HuH-7.5 (cell line): ENCODE measurements around the gene DDX51.
"Not testable (repeated sequence)": the region's sequence is repeated elsewhere in the genome, so short reads cannot be mapped to it uniquely, and the experiment has no call there.

Experiments
- DNase-seq: peaks from one replicate; pipeline ENCODE4 v3.0.0; 2011; ENCODE audit warnings: low spot score

Gene DDX51

GRCh38 chr12:132154941-132155770 lies 11.0 kb upstream of the DDX51 start:
- DNase-seq = no peak

GRCh38 chr12:132154341-132154761 lies 10.2 kb upstream of the DDX51 start:
- no peak for DNase-seq

GRCh38 chr12:132153501-132154340 lies 9.6 kb upstream of the DDX51 start:
- DNase-seq = peak; percentile 93

GRCh38 chr12:132152953-132153352 lies 8.8 kb upstream of the DDX51 start:
- DNase-seq = no peak

- no peak for DNase-seq
Observed at GRCh38 chr12:132152411-132152821, 8.3 kb upstream of the DDX51 start.

GRCh38 chr12:132151766-132152410 lies 7.8 kb upstream of the DDX51 start:
- DNase-seq = no peak

GRCh38 chr12:132151145-132151765 lies 7.1 kb upstream of the DDX51 start:
- DNase-seq = no peak

- DNase-seq = no peak
Observed at GRCh38 chr12:132150780-132151144, 6.6 kb upstream of the DDX51 start.

GRCh38 chr12:132149526-132149925 lies 5.4 kb upstream of the DDX51 start:
- DNase-seq = not testable (repeated sequence)

GRCh38 chr12:132148368-132149045 lies 4.4 kb upstream of the DDX51 start:
- no peak for DNase-seq

GRCh38 chr12:132147423-132148367 lies 3.6 kb upstream of the DDX51 start:
- no peak for DNase-seq

GRCh38 chr12:132146772-132147422 lies 2.8 kb upstream of the DDX51 start:
- DNase-seq = no peak

- DNase-seq = no peak
Observed at GRCh38 chr12:132146098-132146497, 2.0 kb upstream of the DDX51 start.

GRCh38 chr12:132145334-132145733 lies 1.2 kb upstream of the DDX51 start:
- no peak for DNase-seq

- no peak for DNase-seq
Observed at GRCh38 chr12:132144810-132145168, 670 bp upstream of the DDX51 start.

GRCh38 chr12:132143336-132144071 lies 615 bp downstream of the DDX51 start:
- no peak for DNase-seq

- no peak for DNase-seq
Observed at GRCh38 chr12:132142679-132143335, 1.3 kb downstream of the DDX51 start.

GRCh38 chr12:132141976-132142678 lies 2.0 kb downstream of the DDX51 start:
- no peak for DNase-seq
